HEK293T (cell line): ENCODE results near the gene ANKRD44.

Source experiments
- ARNT ChIP-seq: fragments of 450-650 bp; IDR thresholded peaks from 2 replicates; pipeline ENCODE4 v1.6.1; 2017; ENCODE audit warnings: mild to moderate bottlenecking
- BHLHE40 ChIP-seq: fragments of 450-650 bp; IDR thresholded peaks from 2 replicates; pipeline ENCODE4 v1.6.1; 2016; ENCODE audit warnings: mild to moderate bottlenecking, moderate library complexity, borderline replicate concordance
- CTBP1 ChIP-seq: fragments of 450-650 bp; IDR thresholded peaks from 2 replicates; pipeline ENCODE4 v1.6.1; 2016; ENCODE audit warnings: borderline replicate concordance
- ELF4 ChIP-seq: fragments of 450-650 bp; IDR thresholded peaks from 2 replicates; pipeline ENCODE4 v1.6.1; 2017; ENCODE audit warnings: antibody characterized with exemption
- FOXA1 ChIP-seq: fragments of 450-650 bp; IDR thresholded peaks from 2 replicates; pipeline ENCODE4 v1.6.1; 2016; ENCODE audit warnings: mild to moderate bottlenecking
- FOXK2 ChIP-seq: fragments of 450-650 bp; IDR thresholded peaks from 2 replicates; pipeline ENCODE4 v1.6.1; 2016; ENCODE audit warnings: mild to moderate bottlenecking
- FOXM1 ChIP-seq: fragments of 450-650 bp; IDR thresholded peaks from 2 replicates; pipeline ENCODE4 v1.6.1; 2017; ENCODE audit warnings: mild to moderate bottlenecking, borderline replicate concordance
- L3MBTL2 ChIP-seq: fragments of 450-650 bp; conservative IDR thresholded peaks from 2 replicates; pipeline ENCODE4 v1.6.1; 2016; ENCODE audit warnings: mild to moderate bottlenecking
- SP1 ChIP-seq: fragments of 450-650 bp; IDR thresholded peaks from 2 replicates; pipeline ENCODE4 v1.6.1; 2017
- SUZ12 ChIP-seq: fragments of 450-650 bp; IDR thresholded peaks from 2 replicates; pipeline ENCODE4 v1.6.1; 2016; ENCODE audit warnings: mild to moderate bottlenecking
- TARDBP ChIP-seq: fragments of 450-650 bp; IDR thresholded peaks from 2 replicates; pipeline ENCODE4 v1.6.1; 2016
- ZNF384 ChIP-seq: fragments of 450-650 bp; IDR thresholded peaks from 2 replicates; pipeline ENCODE4 v1.6.1; 2016

GRCh38 chr2:197159661-197160211 lies 150.8 kb downstream of the ANKRD44 start:
- no peak for TF ChIP-seq BHLHE40
- TF ChIP-seq FOXK2, result no peak
- TF ChIP-seq ELF4, result no peak
- no peak for TF ChIP-seq ARNT
- no peak for TF ChIP-seq TARDBP
- TF ChIP-seq CTBP1, result no peak
- TF ChIP-seq SUZ12, result no peak
- TF ChIP-seq ZNF384, result no peak
- TF ChIP-seq FOXA1, result no peak
- TF ChIP-seq FOXM1, result no peak
- no peak for TF ChIP-seq L3MBTL2
- TF ChIP-seq SP1, result no peak
